ENCODE data around the gene KRT6C.

GRCh38 chr12:52477651-52478050 is 4.0 kb upstream of the KRT6C start:
- TF ChIP-seq, protein P1, sequence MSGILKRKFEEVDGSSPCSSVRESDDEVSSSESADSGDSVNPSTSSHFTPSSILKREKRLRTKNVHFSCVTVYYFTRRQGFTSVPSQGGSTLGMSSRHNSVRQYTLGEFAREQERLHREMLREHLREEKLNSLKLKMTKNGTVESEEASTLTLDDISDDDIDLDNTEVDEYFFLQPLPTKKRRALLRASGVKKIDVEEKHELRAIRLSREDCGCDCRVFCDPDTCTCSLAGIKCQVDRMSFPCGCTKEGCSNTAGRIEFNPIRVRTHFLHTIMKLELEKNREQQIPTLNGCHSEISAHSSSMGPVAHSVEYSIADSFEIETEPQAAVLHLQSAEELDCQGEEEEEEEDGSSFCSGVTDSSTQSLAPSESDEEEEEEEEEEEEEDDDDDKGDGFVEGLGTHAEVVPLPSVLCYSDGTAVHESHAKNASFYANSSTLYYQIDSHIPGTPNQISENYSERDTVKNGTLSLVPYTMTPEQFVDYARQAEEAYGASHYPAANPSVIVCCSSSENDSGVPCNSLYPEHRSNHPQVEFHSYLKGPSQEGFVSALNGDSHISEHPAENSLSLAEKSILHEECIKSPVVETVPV (CRISPR knock-in tag; IDR thresholded peaks at IDR 0.05): no peak
- no peak for TF ChIP-seq ZFP3 (CRISPR knock-in tag; IDR thresholded peaks at IDR 0.05)
- TF ChIP-seq TOX (CRISPR knock-in tag; IDR thresholded peaks at IDR 0.05; ENCODE audit: borderline replicate concordance): no peak
